Urothelium cell line (cell line): Measurements from ENCODE around the gene CHAD.

Experiments
- DNase-seq: peaks from one replicate; pipeline ENCODE4 v3.0.0; 2011; ENCODE audit warnings: low spot score, mixed read lengths
- FAIRE-seq: peaks from 2 replicates; lab custom pipeline; 2011; peaks lifted over from hg19 to GRCh38; lab: Jason Lieb, UNC

Gene CHAD, protein sequence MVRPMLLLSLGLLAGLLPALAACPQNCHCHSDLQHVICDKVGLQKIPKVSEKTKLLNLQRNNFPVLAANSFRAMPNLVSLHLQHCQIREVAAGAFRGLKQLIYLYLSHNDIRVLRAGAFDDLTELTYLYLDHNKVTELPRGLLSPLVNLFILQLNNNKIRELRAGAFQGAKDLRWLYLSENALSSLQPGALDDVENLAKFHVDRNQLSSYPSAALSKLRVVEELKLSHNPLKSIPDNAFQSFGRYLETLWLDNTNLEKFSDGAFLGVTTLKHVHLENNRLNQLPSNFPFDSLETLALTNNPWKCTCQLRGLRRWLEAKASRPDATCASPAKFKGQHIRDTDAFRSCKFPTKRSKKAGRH

DNA sequence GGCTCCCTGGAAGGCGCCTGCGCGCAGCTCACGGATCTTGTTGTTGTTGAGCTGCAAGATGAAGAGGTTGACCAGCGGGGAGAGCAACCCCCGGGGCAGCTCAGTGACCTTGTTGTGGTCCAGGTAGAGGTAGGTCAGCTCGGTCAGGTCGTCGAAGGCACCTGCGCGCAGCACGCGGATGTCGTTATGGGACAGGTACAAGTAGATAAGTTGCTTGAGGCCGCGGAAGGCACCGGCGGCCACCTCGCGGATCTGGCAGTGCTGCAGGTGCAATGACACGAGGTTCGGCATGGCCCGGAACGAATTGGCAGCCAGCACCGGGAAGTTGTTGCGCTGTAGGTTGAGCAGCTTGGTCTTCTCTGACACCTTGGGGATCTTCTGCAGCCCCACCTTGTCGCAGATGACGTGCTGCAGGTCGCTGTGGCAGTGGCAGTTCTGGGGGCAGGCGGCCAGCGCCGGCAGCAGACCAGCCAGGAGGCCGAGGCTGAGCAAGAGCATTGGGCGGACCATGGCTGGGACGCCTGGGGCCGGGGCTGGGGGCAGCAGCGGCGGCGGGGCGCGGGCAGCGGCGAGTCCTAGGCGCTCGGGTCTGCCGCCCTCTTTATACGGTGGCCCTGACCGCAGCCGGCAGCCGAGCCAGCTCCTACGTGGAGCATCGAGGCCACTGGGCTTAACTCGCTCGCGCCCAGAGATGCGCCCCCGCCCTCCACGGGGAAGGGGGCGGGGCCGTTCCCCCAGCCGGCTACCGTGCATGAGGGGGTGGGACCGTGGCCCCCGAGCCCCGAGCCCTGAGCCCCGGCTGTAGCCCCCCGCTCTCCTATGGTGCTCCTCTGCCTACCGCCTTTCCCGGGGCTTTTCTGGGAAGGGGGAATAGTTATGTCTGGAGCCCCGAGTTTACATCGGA lies at the start of gene CHAD:
Gene CHAD (minus strand): TSS at position 577 of the 904 bp plus-strand sequence. CDS start 67 bp downstream, at position 510.
- DNase-seq (no peak), FAIRE-seq (no peak)

DNA sequence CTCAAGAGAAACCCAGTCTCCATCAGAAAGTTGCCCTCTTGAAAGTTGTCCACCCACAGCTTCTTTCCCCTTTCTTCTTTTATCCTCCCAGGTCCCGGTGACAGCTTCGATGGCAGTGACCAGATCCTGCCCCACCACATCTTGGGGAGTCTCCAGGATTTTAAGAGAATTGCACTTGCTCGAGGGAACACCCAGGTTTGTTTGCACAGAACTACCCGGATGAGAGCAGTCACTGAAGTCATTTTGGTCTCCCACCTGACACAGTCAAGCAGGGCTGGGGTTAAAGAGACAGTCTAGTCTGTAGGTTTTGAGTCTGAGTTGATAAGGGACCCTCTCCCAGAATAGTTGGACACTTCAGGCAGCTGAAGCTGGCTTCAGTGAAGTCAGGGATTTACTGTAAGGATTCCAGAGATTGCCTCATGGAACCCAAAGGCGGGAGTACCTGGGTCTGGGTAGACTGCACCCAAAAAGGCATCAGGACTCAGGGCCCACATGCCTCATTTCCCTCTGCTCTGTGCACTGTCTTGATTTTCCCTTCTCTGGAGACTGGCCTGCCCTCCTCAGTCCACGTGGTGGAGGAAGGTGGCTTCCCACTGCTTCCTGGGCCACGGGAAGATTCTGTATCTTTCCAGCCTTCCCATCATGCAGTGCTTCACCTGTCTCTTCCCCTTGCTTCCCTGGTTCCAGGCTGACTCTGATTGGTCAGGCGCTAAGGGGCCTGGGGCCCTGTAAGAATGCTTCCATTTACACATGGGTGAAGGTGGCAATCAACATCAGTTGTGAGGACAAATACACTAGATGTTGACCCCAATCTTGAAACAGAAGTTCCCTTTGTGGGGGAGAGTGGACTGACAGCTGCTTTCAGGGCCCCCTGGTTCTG lies 49.1 kb upstream of the CHAD start:
- DNase-seq (no peak), FAIRE-seq (no peak)

DNA sequence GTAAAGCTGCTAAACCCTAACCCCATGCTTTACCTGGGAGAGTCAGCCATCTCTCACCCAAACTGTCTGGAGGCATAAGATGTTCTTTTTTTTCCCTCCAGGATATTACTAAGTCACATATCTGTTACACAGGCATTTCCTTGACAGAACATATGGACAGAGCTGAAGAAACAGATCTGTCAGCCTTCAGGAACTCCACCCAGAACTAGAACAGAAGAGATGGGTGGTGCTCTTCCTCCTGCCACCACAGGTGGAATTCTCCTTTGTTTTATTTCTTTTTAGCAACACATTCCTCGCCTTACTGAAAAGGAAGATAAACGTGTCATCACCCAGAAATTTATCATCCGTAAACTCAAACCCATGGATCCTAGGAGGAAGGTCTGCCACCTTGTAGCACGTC lies 48.3 kb upstream of the CHAD start:
- FAIRE-seq (no peak), DNase-seq (no peak)

DNA sequence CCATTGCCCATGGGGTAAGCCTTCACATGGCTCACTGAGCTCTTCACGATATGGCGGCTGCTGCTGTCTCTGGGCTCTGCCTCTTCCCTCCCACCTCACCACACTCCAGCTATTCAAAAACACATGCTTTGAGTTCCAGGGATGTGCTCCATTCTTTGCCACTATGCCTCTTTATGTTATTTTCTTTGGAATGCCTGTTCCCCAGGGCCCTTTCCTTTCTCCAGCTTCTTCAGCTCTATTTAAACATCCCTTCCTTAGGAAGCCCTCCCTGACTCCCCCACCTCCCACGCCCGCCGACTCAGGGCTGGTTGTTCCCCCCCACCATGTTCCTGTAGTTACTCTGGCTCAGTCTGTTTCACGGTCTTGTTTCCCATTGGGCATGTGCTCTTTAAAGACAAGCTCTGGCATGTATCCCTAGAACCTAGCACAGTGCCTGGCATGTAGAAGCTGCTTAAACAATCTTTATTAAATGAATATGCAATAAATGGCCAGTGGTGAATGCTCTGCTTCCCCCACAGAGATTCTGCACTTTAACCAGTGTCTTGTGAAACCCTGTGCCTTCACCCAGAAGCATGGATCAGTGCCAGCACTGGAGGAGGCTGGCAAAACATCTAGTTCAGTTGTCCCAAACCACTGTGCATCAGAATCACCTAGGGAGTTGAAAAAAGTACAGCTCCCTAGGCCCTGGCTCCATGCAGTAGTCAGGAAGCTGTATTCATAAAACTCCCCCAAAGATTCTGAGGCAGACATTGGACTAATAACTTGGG lies 46.4 kb upstream of the CHAD start:
- no peak for FAIRE-seq
- no peak for DNase-seq

DNA sequence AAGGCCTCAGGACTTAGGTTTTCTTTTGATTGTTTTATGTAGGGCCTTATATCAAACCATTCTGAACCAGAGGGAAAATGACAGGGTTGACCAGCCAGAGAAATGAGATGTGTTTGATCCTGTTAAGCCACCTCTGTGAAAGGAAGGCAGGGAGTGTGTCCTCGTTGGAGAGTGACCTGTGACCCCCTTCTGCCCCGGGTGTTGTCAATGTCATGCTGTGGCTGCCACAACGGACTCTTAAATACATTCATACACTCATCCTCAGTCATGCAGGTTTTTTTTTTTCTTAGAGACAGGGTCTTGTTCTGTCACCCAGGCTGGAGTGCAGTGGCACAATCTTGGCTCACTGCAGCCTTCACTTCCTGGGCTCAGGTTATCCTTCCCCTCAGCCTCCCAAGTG lies 45.7 kb upstream of the CHAD start:
- FAIRE-seq (no peak), DNase-seq (no peak)

DNA sequence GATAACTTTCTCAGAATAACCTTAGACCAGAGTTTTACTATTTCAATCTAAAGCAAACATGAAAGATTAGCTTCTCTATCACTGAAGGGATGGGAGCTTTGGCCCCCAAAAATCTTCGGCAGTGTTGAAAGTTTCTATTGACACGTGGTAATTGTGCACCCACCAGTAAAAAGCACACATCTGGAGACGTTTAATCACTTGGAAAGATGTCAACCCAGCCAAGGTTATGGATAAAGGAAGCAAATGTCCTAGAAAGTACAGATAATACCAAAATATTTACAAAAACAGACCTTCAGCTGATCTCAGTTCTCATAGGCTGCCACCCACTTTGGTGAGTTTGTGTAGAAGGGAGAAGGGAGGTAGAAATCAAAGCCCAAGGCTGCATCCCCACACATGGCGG lies 44.8 kb upstream of the CHAD start:
- FAIRE-seq (no peak), DNase-seq (no peak)

DNA sequence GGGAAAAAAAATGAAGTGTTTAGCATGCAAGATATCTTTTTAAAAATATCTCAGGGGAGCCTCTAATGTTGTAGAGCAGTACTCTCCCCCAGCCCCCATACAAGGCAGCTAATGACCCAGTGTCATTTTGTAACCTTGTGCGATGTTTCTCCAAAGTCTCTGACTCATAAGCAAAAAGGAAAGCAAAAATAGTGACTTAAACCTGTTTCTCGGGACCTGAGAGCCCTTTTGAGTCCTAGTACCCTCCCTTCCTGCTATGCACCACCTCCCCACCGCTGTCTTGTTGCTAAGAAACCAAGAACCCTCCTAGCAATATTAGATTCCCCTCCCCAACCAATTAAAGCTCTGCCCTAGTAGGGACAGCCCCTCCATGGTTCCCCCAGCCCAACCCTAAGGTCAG lies 42.4 kb upstream of the CHAD start:
- DNase-seq (no peak), FAIRE-seq (no peak)

DNA sequence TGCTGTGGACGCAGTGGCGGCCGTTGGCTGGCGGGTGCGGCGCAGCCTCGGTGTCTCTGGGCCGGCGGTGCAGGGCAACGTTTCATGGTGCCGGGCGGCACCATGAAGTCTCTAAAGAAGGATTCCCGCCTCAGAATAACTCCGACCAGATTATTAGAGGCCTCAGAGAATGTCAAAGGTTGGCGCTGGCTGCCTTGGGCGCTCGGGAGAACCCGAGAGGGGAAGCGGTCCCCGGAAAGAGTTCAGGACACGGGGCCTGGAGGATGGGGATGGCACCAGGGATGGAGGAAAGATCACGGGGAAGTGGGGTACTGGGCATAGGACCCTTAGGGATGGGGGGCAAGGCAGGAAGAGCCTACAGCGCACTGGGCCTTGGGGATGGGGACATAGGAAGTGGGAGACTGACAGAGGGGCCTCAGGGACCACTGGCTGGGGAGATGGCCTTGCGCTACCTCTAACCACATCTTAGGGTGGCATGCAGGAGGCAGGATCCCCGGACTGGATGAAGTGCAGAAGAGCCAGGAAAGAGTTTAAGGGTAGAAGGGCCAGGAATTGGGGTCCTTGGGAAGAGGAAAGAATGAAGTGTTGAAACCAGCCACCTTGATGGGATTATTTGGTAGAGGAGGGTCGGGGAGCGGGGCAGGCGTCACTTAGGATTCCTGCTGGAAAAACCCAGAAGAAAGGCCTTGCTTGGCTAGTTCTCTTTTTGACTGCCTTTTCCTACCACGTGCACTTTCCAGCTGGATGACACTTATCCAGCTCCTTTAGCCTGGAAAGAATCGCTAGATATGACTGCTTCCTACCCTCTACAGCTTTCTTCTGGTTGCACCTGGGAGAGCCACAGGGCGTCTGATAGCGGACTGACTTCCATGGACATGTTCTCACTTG lies 40.1 kb upstream of the CHAD start:
- FAIRE-seq (peak; percentile 48), DNase-seq (no peak)

DNA sequence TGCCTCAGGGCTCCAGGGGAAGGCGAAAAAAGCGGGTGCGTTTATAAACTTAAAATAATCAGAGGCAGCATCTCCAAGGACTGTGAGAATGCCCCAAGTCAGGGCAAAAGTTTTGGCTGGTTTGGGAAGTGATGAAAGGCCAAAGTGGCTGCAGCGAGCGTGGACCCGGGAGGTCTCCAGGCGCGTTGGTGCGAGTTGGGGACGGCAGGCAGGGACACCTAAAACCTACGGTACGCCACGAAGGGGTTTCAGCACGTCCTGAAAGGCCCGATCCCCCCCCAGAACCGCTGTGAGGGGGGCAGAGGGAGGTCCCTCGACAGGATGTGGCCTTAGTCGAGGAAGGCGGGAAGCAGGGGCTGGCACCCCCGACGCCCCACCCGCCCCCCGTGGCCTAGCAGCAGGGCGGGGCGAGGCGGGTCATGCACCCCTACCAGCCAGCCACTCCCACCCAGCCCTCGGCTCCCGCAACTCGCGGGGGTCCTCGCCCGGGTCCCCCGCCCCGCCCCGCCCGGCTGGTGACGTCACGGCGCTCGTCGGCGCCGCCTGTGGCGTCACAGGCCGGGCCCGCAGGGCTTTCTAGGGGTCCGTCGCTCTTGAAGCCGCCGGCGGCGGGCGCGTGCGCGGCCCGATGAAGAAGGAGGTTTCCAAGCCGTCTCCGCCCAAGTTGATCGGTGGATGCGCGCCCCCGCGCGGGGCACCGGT lies 39.3 kb upstream of the CHAD start, which contains the start of gene MYCBPAP:
Gene MYCBPAP (plus strand): TSS at position 569 of the 702 bp plus-strand sequence. CDS start 236 bp downstream, outside the sequence.
- FAIRE-seq: peak; percentile 27
- DNase-seq: peak; percentile 88

DNA sequence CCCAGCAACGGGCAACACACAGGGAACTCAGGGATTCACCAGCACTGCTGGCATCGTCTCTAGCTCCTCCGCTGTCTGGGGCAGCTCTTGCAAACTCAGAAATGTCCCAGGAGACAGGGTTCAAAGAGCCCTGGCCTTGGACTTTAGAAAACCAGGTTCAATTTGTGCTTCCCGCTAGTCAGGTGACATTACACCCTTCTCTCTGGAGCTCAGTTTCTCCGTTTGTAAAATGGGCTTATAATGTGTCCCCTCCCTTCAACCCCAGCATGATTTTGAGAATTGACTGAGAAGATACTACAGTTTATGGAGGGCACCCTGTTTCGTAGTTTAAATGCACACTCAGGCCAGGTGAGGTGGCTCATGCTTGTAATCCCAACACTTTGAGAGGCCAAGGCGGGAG lies 37.6 kb upstream of the CHAD start:
- no peak for DNase-seq
- no peak for FAIRE-seq

DNA sequence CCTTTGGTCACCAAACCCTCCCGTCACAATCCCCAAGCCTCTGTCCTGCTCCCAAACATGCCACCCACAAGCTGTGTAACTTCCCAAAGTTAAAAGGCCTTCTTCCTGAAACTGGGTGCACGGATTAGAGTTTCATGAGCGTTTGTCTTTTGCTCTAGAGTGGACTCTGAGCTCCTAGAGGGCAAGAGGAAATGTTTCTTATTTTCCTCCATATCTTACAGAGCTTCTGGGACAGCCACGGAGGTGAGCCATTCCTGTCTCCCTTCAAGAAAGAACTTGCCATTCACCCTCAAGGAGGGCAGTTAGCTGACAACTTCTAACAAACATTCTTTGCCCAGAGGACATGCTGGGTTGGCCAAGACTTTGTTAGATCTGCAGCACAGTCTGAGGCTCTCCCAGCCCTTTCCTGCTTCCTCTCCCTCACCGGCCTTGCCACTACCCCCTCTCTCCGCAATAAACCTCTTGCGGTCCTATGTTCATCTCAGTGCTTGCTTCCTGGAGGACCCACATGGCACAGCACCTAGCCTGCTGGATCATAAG lies 37.0 kb upstream of the CHAD start:
- no peak for FAIRE-seq

DNA sequence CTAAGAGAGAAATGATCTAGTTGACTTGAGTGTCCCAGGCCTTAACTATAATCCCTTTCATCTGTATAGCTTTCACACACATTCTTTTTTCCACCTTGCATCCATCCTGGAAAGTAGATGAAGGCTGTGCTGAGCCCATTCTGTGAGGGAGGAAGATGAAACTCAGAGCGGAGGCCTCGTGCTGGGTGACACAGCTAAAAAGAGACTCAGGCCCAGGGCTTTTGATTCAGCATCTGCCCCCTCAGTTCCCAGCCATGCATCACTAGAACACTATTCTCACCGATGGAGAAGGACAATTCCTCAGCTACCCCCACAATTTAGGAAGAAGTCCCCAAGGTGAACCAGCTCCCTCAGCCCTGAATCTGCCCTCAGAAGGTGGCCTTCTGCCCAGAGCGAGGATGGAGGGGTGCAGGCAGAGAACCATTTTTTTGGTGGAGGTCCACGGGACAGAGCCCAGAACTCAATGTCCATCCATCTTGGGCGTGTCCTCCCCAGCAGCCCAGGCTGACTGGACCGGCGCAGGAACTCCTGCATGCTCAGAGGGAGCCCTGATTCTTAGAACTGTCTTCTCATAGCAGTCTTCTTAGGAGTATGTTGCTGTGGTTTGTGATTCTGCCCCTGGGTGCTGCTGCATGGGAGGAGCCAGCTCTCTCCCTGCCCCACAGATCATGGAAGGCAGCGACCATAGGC lies 33.8 kb upstream of the CHAD start:
- DNase-seq (no peak), FAIRE-seq (no peak)

More for the DNA sequence above, 37.0 kb upstream of the CHAD start:
- no peak for DNase-seq

DNA sequence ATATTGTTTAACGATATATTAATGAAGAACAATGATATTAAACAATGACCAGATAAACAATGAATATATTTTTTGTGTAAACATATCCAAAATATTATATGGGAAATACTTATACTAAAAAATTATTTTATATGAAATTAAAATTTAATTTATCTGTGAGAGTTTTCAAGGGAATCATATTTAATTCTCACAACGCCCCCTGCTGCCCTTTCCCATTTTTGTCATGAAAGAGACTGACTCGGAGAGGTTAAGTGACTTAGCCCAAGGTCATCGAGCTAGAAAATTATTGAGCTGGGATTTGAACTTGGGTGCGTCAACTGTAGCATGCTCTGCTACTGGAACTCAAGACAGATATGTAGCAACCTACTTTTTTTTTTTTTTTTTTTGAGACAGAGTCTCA lies 32.4 kb upstream of the CHAD start:
- no peak for FAIRE-seq
- no peak for DNase-seq

DNA sequence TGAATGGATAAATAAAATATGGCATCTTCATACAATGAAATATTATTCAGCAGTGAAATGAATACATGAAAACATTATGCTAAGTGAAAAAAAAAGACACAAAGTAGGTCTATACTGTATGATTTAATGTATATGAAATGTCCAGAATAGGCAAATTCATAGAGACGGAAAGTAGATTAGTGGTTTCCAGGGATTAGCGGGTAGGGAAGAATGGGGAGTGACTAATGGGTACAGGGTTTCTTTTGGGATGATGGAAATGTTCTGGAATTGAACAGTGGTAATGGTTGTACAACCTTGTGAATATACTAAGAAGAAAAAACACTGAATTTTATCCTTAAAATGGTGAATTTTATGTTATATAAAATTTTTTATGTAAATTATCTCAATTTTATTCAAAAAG lies 31.0 kb upstream of the CHAD start:
- no peak for DNase-seq
- FAIRE-seq: no peak

DNA sequence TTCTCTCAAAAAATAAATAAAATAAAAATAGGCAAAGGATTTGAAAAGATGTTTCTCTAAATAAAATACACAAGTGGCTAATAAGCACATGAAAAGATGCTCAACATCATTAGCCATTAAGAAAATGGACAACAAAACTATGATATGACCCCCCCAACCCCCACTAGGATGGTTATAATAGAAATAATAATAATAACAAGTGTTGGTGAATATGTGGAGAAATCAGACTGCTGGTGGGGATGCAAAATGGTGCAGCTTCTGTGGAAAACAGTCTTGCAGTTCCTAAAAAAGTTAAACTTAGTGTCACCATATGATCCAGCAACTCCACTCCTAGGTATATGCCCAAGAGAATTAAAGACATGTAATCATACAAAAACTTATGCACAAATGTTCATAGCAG lies 30.6 kb upstream of the CHAD start:
- no peak for DNase-seq
- no peak for FAIRE-seq

DNA sequence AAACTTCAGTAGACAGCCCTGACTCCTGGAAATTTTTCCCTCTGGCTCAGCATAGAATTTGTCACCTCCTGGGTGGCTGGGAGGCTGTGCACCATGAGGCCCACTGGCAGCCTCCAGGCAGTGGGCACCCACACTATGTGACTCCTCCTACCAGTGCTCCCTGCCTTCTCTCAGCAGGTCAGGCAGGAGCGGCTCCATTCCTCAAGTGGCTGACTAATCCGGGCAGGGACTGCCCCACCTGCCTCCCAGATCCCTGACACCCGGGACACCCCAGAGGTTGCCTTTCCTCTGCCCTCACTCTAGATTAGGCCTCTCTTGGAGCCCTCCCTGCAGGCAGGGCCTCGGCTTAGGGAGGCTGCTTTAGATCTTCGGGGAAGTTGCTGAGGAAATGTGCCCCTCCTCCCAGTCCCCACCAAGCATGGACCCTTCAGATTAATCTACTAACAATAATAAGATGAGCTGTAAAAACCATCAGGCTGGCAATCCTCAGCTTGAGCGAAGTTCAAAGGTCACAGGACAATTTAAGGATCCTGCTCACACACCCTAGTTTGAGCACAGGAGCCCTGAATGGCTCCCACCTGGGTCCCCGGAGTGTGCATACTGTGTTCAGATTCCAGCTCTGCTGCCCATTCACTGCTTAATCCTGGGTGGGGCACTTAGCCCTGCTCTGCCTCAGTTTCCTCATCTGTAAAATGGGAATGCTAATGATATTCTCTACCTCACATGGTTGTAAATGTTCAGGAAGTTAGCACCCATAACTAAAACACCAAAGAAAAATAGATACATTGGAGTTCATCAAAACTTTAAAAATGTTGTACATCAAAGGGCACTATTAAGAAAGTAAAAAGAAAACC lies 29.6 kb upstream of the CHAD start:
- DNase-seq: no peak
- no peak for FAIRE-seq

DNA sequence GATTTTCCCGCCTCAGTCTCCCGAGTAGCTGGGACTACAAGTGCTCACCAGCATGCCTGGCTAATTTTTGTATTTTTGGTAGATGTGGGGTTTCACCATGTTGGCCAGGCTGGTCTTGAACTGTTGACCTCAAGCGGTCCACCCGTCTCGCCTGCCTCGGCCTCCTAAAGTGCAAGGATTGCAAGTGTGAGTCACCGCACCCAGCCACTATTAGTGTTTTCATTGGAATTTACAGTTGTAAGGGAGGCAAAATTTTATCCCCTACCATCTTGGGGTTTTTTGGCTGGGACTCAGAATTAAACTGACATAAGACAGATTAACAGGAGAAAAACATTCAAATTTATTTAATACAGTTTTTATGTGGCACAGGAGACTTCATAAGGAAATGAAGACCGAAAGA lies 27.2 kb upstream of the CHAD start:
- no peak for DNase-seq
- FAIRE-seq: no peak
